T-cell (primary cell): ENCODE results near the gene LSAMP. TPM values are rescaled to one million over a fixed set of nuclear protein-coding genes. Genes with fewer than 3 reads are reported as not detected.

Source experiments
- ATAC-seq, 4 experiments: fragments of 200-7000 bp in 3 of 4; fragments of 150-1000 bp in 1 of 4; cut with Tn5 transposase; replicated peaks in 1 of 4; 1 replicate in 3 of 4; 2 replicates in 1 of 4; pipeline ENCODE4 v1.10.0; 2021; ENCODE audit warnings: moderate library complexity in 3 of 4, mild to moderate bottlenecking in 2 of 4, moderate number of reproducible peaks in 1 of 4
- CTCF ChIA-PET, 2 donors: fragments of 300-600 bp; sonication (Branson Sonifier 250); formaldehyde crosslinking; loops; one replicate each; lab custom pipeline; 2022; ENCODE audit warnings: antibody characterized with exemption in 2 of 2; lab: Charles Lee
- POLR2A ChIA-PET, 2 donors: fragments of 300-600 bp; sonication (Branson Sonifier 250); formaldehyde crosslinking; loops; one replicate each; lab custom pipeline; 2022; ENCODE audit warnings: antibody characterized with exemption in 2 of 2; lab: Charles Lee
- DNase-seq, 35 experiments: peaks; one replicate each; pipeline versions ENCODE4 v3.0.0 to v3.0.0-alpha.2; 2013 to 2023
- H3K27ac ChIP-seq: one replicate; pipeline ENCODE4 v1.5.1; 2013; ENCODE audit warnings: low read length
- H3K27me3 ChIP-seq, 2 experiments: replicated peaks in 1 of 2; 1 replicate in 1 of 2; 2 replicates in 1 of 2; pipeline versions ENCODE4 v1.6.1 to v1.7.0; 2013; ENCODE audit warnings: low read length in 1 of 2, mixed read lengths in 1 of 2; ENCODE audit not compliant: control insufficient read depth in 2 of 2, insufficient read depth in 2 of 2; ENCODE audit errors: extremely low read depth in 1 of 2
- H3K36me3 ChIP-seq, 2 donors: 1 replicate in 1 of 2; 2 replicates in 1 of 2; pipeline versions ENCODE4 v1.6.1 to v1.7.0; 2013; ENCODE audit warnings: low read length in 1 of 2; ENCODE audit not compliant: control insufficient read depth in 2 of 2, insufficient read depth in 1 of 2; ENCODE audit errors: extremely low read depth in 1 of 2
- H3K4me1 ChIP-seq, 2 experiments: 1 replicate in 1 of 2; 2 replicates in 1 of 2; pipeline versions ENCODE4 v1.6.1 to v1.7.0; 2013; ENCODE audit warnings: low read length in 2 of 2, mixed read lengths in 1 of 2; ENCODE audit not compliant: insufficient read depth in 2 of 2, control insufficient read depth in 1 of 2; ENCODE audit errors: extremely low read depth in 1 of 2
- H3K4me3 ChIP-seq, 2 donors: 1 replicate in 1 of 2; 2 replicates in 1 of 2; pipeline versions ENCODE4 v1.5.1 to v1.7.0; 2013; ENCODE audit warnings: mild to moderate bottlenecking in 2 of 2, low read length in 1 of 2, moderate library complexity in 1 of 2; ENCODE audit not compliant: control insufficient read depth in 1 of 2; ENCODE audit errors: extremely low read depth in 1 of 2
- H3K9me3 ChIP-seq: 2 replicates; pipeline ENCODE4 v1.7.0; 2013
- H3K27ac Mint-ChIP-seq, 2 donors: one replicate each; pipeline ENCODE4 v1.8.0; 2020 to 2021; ENCODE audit warnings: mild to moderate bottlenecking in 2 of 2, mixed read lengths in 2 of 2
- H3K27me3 Mint-ChIP-seq, 2 donors: one replicate each; pipeline ENCODE4 v1.8.0; 2021 to 2022; ENCODE audit warnings: mixed read lengths in 2 of 2
- H3K36me3 Mint-ChIP-seq: one replicate; pipeline ENCODE4 v1.8.0; 2021; ENCODE audit warnings: mixed read lengths
- H3K4me1 Mint-ChIP-seq, 3 donors: one replicate each; pipeline ENCODE4 v1.8.0; 2020 to 2022; ENCODE audit warnings: mixed read lengths in 3 of 3, mild to moderate bottlenecking in 1 of 3
- H3K4me3 Mint-ChIP-seq, 3 donors: one replicate each; pipeline ENCODE4 v1.8.0; 2020 to 2022; ENCODE audit warnings: mild to moderate bottlenecking in 3 of 3, mixed read lengths in 3 of 3, moderate library complexity in 3 of 3
- H3K9me3 Mint-ChIP-seq, 3 donors: one replicate each; pipeline ENCODE4 v1.8.0; 2020 to 2022; ENCODE audit warnings: mixed read lengths in 3 of 3
- WGBS: methylation state at CpG from one replicate; pipeline ENCODE4 v1.1.5; 2013; ENCODE audit warnings: missing lambda C conversion rate; ENCODE audit not compliant: insufficient coverage; 5-methylcytosine and 5-hydroxymethylcytosine counted together
- total RNA-seq, 35 experiments: library from RNA in 6 of 35; stranded (reverse) in 6 of 35; fragments of 120-200 nt in 1 of 35; gene quantifications; one replicate each; pipeline versions ENCODE4 v1.2.1 to v1.2.4 and lab custom pipeline; 2013 to 2026

Gene LSAMP
- total RNA-seq, 5 donors from 2014 or later (not counting 1 experiment from before 2014, with no cell fraction given) = 0.03 to 0.28 (median 0.06) TPM; not detected in 2

DNA sequence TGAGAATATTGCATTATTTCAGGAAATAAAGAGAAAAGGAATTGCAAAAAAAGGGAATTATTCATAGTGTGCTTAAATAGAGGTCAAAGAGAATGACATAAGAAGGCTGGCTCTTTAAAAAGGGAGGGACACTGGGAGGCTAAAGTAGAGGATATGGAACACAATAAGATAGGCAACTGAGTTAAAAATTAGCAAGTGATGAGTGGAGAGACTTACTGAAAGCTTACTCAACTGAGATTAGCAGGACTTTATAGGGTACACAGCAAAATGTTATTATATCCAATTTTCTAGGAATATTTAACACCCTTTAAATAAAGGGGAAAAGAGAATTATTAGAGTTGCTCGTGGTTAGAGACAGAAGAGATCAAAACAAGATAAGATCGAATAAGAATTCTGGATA, 375.2 kb downstream of the LSAMP start:
- no peaks in the 10 kb centered on the region for H3K9me3 ChIP-seq
- no peaks in the 10 kb centered on the region for H3K36me3 ChIP-seq
- H3K36me3 Mint-ChIP-seq = no peaks in the 10 kb centered on the region
- H3K9me3 Mint-ChIP-seq = peaks cover 0 to 4% (median 2%) of the 10 kb centered on the region in 3 donors
- no peaks in the 10 kb centered on the region for H3K4me1 Mint-ChIP-seq
- H3K4me3 ChIP-seq = no peak overlapping the region
- ChIA-PET POLR2A (interaction anchor here in 1 of 2 donors (0.6 kb wide), 1 partner anchor 48 kb away, joined by 3 read pairs; no protein-coding TSS in a partner anchor), CTCF (no interaction called here)
- no peak for ATAC-seq
- H3K4me1 ChIP-seq = no peaks in the 10 kb centered on the region
- WGBS = no CpG with 5 or more reads among the region's 2 CpGs
- no peak overlapping the region for H3K4me3 Mint-ChIP-seq
- no peak for DNase-seq
- H3K27ac Mint-ChIP-seq = no peak overlapping the region
- H3K27me3 ChIP-seq = no peaks in the 10 kb centered on the region
- no peak overlapping the region for H3K27ac ChIP-seq
- no peaks in the 10 kb centered on the region for H3K27me3 Mint-ChIP-seq

GRCh38 chr3:116069024-116069423, 376.3 kb downstream of the LSAMP start:
- Mint-ChIP-seq H3K36me3 (no peaks in the 10 kb centered on the region), H3K9me3 (peaks cover 0 to 4% (median 2%) of the 10 kb centered on the region in 3 donors), H3K27me3 (no peaks in the 10 kb centered on the region), H3K4me3 (no peak overlapping the region), H3K4me1 (no peaks in the 10 kb centered on the region), H3K27ac (no peak overlapping the region)
- no peak overlapping the region for H3K4me3 ChIP-seq
- no peaks in the 10 kb centered on the region for H3K36me3 ChIP-seq
- ChIA-PET POLR2A (no interaction called here), CTCF (no interaction called here)
- DNase-seq = no peak
- H3K27ac ChIP-seq = no peak overlapping the region
- H3K27me3 ChIP-seq = no peaks in the 10 kb centered on the region
- no peaks in the 10 kb centered on the region for H3K9me3 ChIP-seq
- no peaks in the 10 kb centered on the region for H3K4me1 ChIP-seq
- WGBS = 25% methylated on average over 2 of the region's 4 CpGs
- ATAC-seq = no peak

- H3K27ac ChIP-seq = no peak overlapping the region
- H3K4me3 ChIP-seq = no peak overlapping the region
- Mint-ChIP-seq H3K36me3 (no peaks in the 10 kb centered on the region), H3K4me3 (no peak overlapping the region), H3K27me3 (no peaks in the 10 kb centered on the region), H3K27ac (no peak overlapping the region), H3K4me1 (no peaks in the 10 kb centered on the region), H3K9me3 (peaks cover 0 to 4% (median 1%) of the 10 kb centered on the region in 3 donors)
- no peaks in the 10 kb centered on the region for H3K36me3 ChIP-seq
- no peak for ATAC-seq
- ChIA-PET CTCF (no interaction called here), POLR2A (no interaction called here)
- no CpG with 5 or more reads among the region's 4 CpGs for WGBS
- H3K9me3 ChIP-seq = no peaks in the 10 kb centered on the region
- no peaks in the 10 kb centered on the region for H3K27me3 ChIP-seq
- DNase-seq = no peak
- H3K4me1 ChIP-seq = no peaks in the 10 kb centered on the region
Observed at GRCh38 chr3:116067326-116067725, 378.0 kb downstream of the LSAMP start.

- no peaks in the 10 kb centered on the region for H3K36me3 Mint-ChIP-seq
Observed at GRCh38 chr3:116065501-116065900, 379.8 kb downstream of the LSAMP start.

GRCh38 chr3:116064646-116065045, 380.6 kb downstream of the LSAMP start:
- Mint-ChIP-seq H3K4me1 (no peaks in the 10 kb centered on the region), H3K27ac (no peak overlapping the region), H3K9me3 (peaks cover 0 to 7% (median 0%) of the 10 kb centered on the region in 3 donors), H3K27me3 (peaks cover 0 to 3% of the 10 kb centered on the region in 2 donors), H3K36me3 (no peaks in the 10 kb centered on the region), H3K4me3 (no peak overlapping the region)
- no peak for ATAC-seq
- Histone ChIP-seq H3K4me3 (no peak overlapping the region), H3K4me1 (no peaks in the 10 kb centered on the region), H3K9me3 (no peaks in the 10 kb centered on the region), H3K27ac (no peak overlapping the region), H3K27me3 (no peaks in the 10 kb centered on the region), H3K36me3 (no peaks in the 10 kb centered on the region)
- POLR2A ChIA-PET = no interaction called here
- WGBS = no CpG with 5 or more reads among the region's 1 CpG
- CTCF ChIA-PET = no interaction called here
- DNase-seq = no peak

More at GRCh38 chr3:116065501-116065900, 379.8 kb downstream of the LSAMP start:
- Mint-ChIP-seq H3K27me3 (no peaks in the 10 kb centered on the region), H3K27ac (no peak overlapping the region), H3K9me3 (peaks cover 0 to 4% (median 0%) of the 10 kb centered on the region in 3 donors), H3K4me3 (no peak overlapping the region), H3K4me1 (no peaks in the 10 kb centered on the region)
- WGBS = no CpG with 5 or more reads among the region's 1 CpG
- H3K27me3 ChIP-seq = no peaks in the 10 kb centered on the region
- H3K27ac ChIP-seq = no peak overlapping the region
- ChIA-PET POLR2A (no interaction called here), CTCF (no interaction called here)
- H3K36me3 ChIP-seq = no peaks in the 10 kb centered on the region
- no peak for ATAC-seq
- H3K9me3 ChIP-seq = no peaks in the 10 kb centered on the region
- H3K4me1 ChIP-seq = no peaks in the 10 kb centered on the region
- H3K4me3 ChIP-seq = no peak overlapping the region
- no peak for DNase-seq

- Histone ChIP-seq H3K9me3 (no peaks in the 10 kb centered on the region), H3K4me3 (no peak overlapping the region), H3K27me3 (no peaks in the 10 kb centered on the region), H3K4me1 (no peaks in the 10 kb centered on the region), H3K27ac (no peak overlapping the region), H3K36me3 (no peaks in the 10 kb centered on the region)
- ChIA-PET CTCF (no interaction called here), POLR2A (interaction anchor here in 1 of 2 donors (0.6 kb wide), 1 partner anchor 1341 kb away, joined by 9 read pairs; no protein-coding TSS in a partner anchor)
- DNase-seq (no peak), ATAC-seq (no peak)
- Mint-ChIP-seq H3K9me3 (peaks cover 0 to 3% (median 0%) of the 10 kb centered on the region in 3 donors), H3K4me3 (no peak overlapping the region), H3K36me3 (no peaks in the 10 kb centered on the region), H3K27me3 (peaks cover 0 to 3% of the 10 kb centered on the region in 2 donors), H3K4me1 (no peaks in the 10 kb centered on the region), H3K27ac (no peak overlapping the region)
- 100% methylated on average over 1 of the region's 2 CpGs for WGBS
Observed at GRCh38 chr3:116059421-116060096, 385.7 kb downstream of the LSAMP start.
